HG02973 (cell line): ENCODE measurements around the gene TBX19.
"Not testable (repeated sequence)": the region's sequence is repeated elsewhere in the genome, so short reads cannot be mapped to it uniquely, and the experiment has no call there.

Experiments
- ATAC-seq: cut with Tn5 transposase; IDR thresholded peaks from one replicate; pipeline ENCODE4 v1.9.1; 2021; ENCODE audit warnings: moderate library complexity; ENCODE audit not compliant: unreplicated experiment

Gene TBX19

DNA sequence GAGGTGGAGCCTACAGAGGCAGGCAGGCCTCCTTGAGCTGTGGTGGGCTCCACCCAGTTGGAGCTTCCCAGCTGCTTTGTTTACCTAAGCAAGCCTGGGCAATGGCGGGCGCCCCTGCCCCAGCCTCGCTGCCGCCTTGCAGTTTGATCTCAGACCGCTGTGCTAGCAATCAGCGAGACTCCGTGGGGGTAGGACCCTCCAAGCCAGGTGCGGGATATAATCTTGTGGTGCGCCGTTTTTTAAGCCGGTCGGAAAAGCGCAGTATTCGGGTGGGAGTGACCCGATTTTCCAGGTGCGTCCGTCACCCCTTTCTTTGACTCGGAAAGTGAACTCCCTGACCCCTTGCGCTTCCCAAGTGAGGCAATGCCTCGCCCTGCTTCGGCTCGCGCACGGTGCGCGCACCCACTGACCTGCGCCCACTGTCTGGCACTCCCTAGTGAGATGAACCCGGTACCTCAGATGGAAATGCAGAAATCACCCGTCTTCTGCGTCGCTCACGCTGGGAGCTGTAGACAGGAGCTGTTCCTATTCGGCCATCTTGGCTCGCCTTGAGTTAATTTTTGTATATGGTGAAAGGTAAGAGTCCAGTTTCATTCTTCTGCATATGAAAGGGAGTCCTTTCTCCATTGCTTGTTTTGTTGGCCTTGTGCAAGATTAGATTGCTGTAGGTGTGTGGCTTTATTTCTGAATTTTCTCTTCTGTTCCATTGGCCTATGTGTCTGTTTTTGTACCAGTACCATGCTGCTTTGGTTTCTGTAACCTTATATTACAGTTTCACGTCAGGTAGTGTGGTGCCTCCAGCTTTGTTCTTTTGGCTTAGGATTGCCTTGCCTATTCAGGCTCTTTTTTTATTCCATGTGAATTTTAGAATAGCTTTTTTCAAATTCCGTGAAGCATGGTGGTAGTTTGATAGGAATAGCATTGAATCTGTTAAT, 73.9 kb downstream of the TBX19 start:
- ATAC-seq = not testable (repeated sequence)

DNA sequence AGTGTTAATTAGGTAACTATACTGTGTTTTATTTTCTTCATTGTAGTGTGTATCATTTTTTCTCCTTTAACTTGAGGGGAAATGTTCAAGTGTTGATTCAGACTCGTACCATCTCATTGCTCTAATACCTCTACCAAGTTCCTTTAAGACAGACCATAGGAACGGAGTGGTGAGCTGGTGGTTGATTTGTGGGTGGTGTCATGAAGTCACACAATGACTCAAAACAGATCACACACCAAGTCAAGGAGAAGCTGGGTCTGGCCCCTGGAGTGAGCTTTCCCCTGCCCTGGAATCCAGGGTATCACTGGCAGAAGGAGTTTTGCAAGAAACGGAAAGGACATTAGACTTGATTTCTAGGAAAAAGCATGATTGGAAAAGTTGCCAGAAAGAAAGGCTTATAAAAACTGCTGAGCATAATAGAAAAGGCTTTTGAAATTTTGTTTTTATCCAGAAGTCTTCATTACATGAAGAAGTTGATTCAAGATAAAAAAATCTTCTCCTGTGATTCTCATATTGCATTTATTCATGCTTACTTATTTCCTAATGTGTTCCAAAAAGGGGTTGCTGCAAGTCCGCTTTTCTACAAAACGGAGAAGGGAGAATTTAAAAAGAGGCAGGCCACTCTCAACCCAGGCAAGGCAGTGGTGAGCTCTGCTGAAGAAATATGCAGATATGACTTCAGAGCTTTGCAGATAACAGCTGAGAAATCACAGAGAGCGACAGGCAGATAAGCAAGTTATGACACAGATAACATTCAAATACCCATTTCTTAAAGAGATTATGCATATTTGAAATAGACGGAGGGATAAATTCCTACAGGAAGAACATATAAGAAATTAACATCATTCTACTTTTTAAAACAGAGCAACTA, 79.7 kb downstream of the TBX19 start:
- ATAC-seq = no peak

- no peak for ATAC-seq
Measured at GRCh38 chr1:168361252-168361651, 80.6 kb downstream of the TBX19 start.

DNA sequence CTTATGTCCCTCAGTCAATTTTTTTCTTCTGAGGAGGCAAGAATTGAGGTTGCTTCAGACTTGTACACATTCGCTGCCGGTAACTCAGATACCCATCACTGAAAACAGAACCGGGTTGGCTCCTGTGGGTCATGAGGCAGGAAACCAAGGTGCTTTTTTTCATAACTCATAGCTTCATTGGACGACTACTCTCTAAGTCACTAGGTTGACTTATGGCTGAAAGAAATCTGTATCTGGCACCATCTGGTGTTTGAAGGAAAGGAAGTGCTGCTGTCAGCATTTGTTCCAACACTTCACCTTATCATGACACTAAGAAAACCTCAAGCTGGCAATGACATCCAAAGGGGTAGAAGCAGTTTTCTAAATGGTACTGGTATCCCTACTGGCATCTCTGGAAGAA, 82.3 kb downstream of the TBX19 start:
- no peak for ATAC-seq
